ENCODE measurements around the gene LINC01488.

The LINC01488 gene

GRCh38 chr11:69492201-69492991 lies 10.9 kb downstream of the LINC01488 start:
- Histone ChIP-seq H3K27me3 (ENCODE audit: low read length) (no peaks in the 10 kb centered on the region), H3K9ac (ENCODE audit: low read length) (no peak overlapping the region), H3K36me3 (ENCODE audit: low read length) (no peaks in the 10 kb centered on the region), H3K79me2 (ENCODE audit: insufficient read depth, low read length) (no peaks in the 10 kb centered on the region), H3K9me3 (ENCODE audit: insufficient read depth, low read length) (no peaks in the 10 kb centered on the region), H3K27ac (ENCODE audit: low read depth, low read length) (no peak overlapping the region), H3K4me2 (ENCODE audit: low read depth, low read length, poor library complexity, severe bottlenecking) (no peak overlapping the region), H3K9me2 (replicated peaks; ENCODE audit: insufficient read depth, low read length) (no peaks in the 10 kb centered on the region), H3F3A (ENCODE audit: insufficient read depth) (no peaks in the 10 kb centered on the region), H2AFZ (ENCODE audit: low read depth, low read length, severe bottlenecking) (no peak overlapping the region), H3K4me3 (ENCODE audit: insufficient read depth, low read length, poor library complexity, severe bottlenecking) (no peak overlapping the region), H4K20me1 (ENCODE audit: low read depth, low read length) (no peaks in the 10 kb centered on the region)
- no peak for TF ChIP-seq EZH2phosphoT487 (conservative IDR thresholded peaks at IDR 0.05; ENCODE audit: low read length)
- TF ChIP-seq CTCF (IDR thresholded peaks at IDR 0.05; ENCODE audit: insufficient read depth, low read length, poor library complexity, severe bottlenecking): no peak

GRCh38 chr11:69493931-69494821 lies 12.7 kb downstream of the LINC01488 start:
- Histone ChIP-seq H2AFZ (ENCODE audit: low read depth, low read length, severe bottlenecking) (no peak overlapping the region), H3K9ac (ENCODE audit: low read length) (no peak overlapping the region), H3F3A (ENCODE audit: insufficient read depth) (no peaks in the 10 kb centered on the region), H3K36me3 (ENCODE audit: low read length) (no peaks in the 10 kb centered on the region), H3K4me2 (ENCODE audit: low read depth, low read length, poor library complexity, severe bottlenecking) (no peak overlapping the region), H3K9me2 (replicated peaks; ENCODE audit: insufficient read depth, low read length) (no peaks in the 10 kb centered on the region), H3K27ac (ENCODE audit: low read depth, low read length) (no peak overlapping the region), H3K79me2 (ENCODE audit: insufficient read depth, low read length) (no peaks in the 10 kb centered on the region), H3K27me3 (ENCODE audit: low read length) (no peaks in the 10 kb centered on the region), H3K9me3 (ENCODE audit: insufficient read depth, low read length) (no peaks in the 10 kb centered on the region), H3K4me3 (ENCODE audit: insufficient read depth, low read length, poor library complexity, severe bottlenecking) (no peak overlapping the region), H4K20me1 (ENCODE audit: low read depth, low read length) (no peaks in the 10 kb centered on the region)
- TF ChIP-seq EZH2phosphoT487 (conservative IDR thresholded peaks at IDR 0.05; ENCODE audit: low read length) (no peak), CTCF (IDR thresholded peaks at IDR 0.05; ENCODE audit: insufficient read depth, low read length, poor library complexity, severe bottlenecking) (no peak)

GRCh38 chr11:69494851-69495250 lies 13.4 kb downstream of the LINC01488 start:
- Histone ChIP-seq H3F3A (ENCODE audit: insufficient read depth) (no peaks in the 10 kb centered on the region), H3K9me2 (replicated peaks; ENCODE audit: insufficient read depth, low read length) (no peaks in the 10 kb centered on the region), H3K27me3 (ENCODE audit: low read length) (no peaks in the 10 kb centered on the region), H3K4me2 (ENCODE audit: low read depth, low read length, poor library complexity, severe bottlenecking) (no peak overlapping the region), H3K9me3 (ENCODE audit: insufficient read depth, low read length) (no peaks in the 10 kb centered on the region), H4K20me1 (ENCODE audit: low read depth, low read length) (no peaks in the 10 kb centered on the region), H3K4me3 (ENCODE audit: insufficient read depth, low read length, poor library complexity, severe bottlenecking) (no peak overlapping the region), H2AFZ (ENCODE audit: low read depth, low read length, severe bottlenecking) (no peak overlapping the region), H3K9ac (ENCODE audit: low read length) (no peak overlapping the region), H3K27ac (ENCODE audit: low read depth, low read length) (no peak overlapping the region), H3K79me2 (ENCODE audit: insufficient read depth, low read length) (no peaks in the 10 kb centered on the region), H3K36me3 (ENCODE audit: low read length) (no peaks in the 10 kb centered on the region)
- TF ChIP-seq CTCF (IDR thresholded peaks at IDR 0.05; ENCODE audit: insufficient read depth, low read length, poor library complexity, severe bottlenecking): no peak
- TF ChIP-seq EZH2phosphoT487 (conservative IDR thresholded peaks at IDR 0.05; ENCODE audit: low read length): no peak

All from SU-DHL-6 (cell line).